Measurements from ENCODE around the gene TMEM106B.
"Not testable (repeated sequence)": the region's sequence is repeated elsewhere in the genome, so short reads cannot be mapped to it uniquely, and the experiment has no call there.

TMEM106B gene

DNA sequence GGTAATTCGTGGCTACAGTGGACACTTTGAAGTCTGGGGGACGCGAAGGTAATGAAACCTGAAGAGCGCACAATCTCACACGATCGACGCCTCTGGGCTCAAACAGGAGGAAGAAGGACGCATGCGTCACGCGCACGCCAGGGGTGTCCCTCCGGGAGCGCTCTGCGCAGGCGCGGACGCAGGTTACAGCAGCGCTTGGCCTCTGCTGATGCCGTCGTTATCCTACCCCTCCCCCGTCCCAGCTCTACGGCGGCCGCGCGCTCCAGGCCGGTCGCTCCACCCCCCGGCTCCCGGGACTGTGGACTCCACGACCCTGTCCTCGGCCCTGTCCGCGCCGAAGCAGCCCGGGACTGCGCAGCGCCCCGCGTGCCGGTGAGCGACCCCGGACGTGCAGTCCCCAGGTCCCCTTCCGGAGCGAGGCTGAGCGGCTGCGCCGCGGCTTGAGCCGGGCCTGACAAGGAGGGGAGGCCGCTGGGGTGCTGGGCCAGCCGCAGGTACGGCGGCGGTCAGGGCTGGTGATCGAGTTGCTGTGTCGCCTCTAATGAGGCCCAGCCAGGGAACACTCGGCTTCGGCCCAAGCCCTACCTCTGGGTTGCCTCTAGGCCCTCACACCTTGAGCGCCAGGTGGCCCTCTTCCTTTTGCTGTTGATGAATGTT is at the start of gene TMEM106B:
TSS of gene TMEM106B (plus strand) at position 241 of the 657 bp plus-strand sequence. CDS start 3,517 bp downstream, outside the sequence.
- H3K27me3 ChIP-seq = no peaks in the 10 kb centered on the region
- no peaks in the 10 kb centered on the region for H3K9me3 ChIP-seq
- peaks cover 23% of the 10 kb centered on the region for H3K36me3 ChIP-seq
- no peak for TF ChIP-seq Cebpa-rat (IDR thresholded peaks at IDR 0.05)
- peaks cover 10% of the 10 kb centered on the region for H4K20me1 ChIP-seq
- H3K4me1 ChIP-seq = peaks cover 18% of the 10 kb centered on the region
- peak within 1 kb of the TSS; percentile 79 for H3K4me3 ChIP-seq
- peak within 1 kb of the TSS; percentile 91 for H3K9ac ChIP-seq
- H3K4me2 ChIP-seq = peak within 1 kb of the TSS; percentile 90
- peak within 1 kb of the TSS; percentile 94 for H3K27ac ChIP-seq

- no peak overlapping the region for H3K9ac ChIP-seq
- no peak overlapping the region for H3K4me2 ChIP-seq
- H3K27ac ChIP-seq = no peak overlapping the region
- H3K4me3 ChIP-seq = no peak overlapping the region
- no peaks in the 10 kb centered on the region for H3K27me3 ChIP-seq
- H3K36me3 ChIP-seq = no peaks in the 10 kb centered on the region
- no peaks in the 10 kb centered on the region for H4K20me1 ChIP-seq
- no peak for TF ChIP-seq Cebpa-rat (IDR thresholded peaks at IDR 0.05)
- no peaks in the 10 kb centered on the region for H3K9me3 ChIP-seq
- no peaks in the 10 kb centered on the region for H3K4me1 ChIP-seq
These were observed 48.5 kb upstream of the TMEM106B start for GRCh38 chr7:12162415-12163113.

DNA sequence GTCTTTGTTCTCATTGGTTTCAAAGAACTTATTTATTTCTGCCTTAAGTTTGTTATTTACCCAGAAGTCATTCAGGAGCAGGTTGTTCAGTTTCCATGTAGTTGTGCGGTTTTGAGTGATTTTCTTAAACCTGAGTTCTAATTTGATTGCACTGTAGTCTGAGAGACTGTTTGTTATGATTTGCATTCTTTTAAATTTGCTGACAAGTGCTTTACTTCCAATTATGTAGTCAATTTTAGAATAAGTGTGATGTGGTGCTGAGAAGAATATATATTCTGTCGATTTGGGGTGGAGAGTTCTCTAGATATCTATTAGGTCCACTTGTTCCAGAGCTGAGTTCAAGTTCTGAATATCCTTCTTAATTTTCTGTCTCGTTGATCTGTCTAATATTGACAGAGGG is 43.0 kb upstream of the TMEM106B start:
- not testable (repeated sequence) for H3K9me3 ChIP-seq, H4K20me1 ChIP-seq, H3K4me2 ChIP-seq, H3K36me3 ChIP-seq, H3K27ac ChIP-seq, H3K9ac ChIP-seq, H3K4me1 ChIP-seq, H3K4me3 ChIP-seq, H3K27me3 ChIP-seq

DNA sequence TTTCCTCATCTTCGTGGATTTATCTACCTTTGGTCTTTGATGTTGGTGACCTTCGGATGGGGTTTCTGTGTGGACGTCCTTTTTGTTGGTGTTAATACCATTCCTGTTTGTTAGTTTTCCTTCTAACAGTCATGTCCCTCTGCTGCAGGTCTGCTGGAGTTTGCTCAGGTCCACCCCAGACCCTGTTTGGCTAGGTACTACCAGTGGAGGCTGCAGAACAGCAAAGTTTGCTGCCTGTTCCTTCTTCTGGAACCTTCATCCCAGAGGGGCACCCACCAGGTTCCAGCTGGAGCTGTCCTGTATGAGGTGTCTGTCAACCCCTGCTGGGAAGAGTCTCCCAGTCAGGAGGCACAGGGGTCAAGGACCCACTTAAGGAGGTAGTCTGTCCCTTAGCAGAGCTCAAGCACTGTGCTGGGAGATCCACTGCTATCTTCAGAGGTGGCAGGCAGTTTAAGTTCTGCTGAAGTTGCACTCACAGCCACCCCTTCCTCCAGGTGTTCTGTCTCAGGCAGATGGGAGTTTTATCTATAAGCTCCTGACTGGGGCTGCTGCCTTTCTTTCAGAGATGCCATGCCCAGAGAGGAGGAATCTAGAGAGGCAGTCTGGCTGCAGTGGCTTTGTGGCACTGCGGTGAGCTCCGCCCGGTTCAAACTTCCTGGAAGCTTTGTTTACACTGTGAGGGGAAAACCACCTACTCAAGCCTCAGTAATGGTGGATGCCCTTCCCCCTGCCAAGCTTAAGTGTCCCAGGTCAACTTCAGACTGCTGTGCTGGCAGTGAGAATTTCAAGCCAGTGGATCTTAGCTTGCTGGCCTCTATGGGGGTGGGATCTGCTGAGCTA is 40.9 kb upstream of the TMEM106B start:
- H3K27me3 ChIP-seq, H3K9ac ChIP-seq, H3K4me2 ChIP-seq, H3K36me3 ChIP-seq, H3K4me3 ChIP-seq, H3K27ac ChIP-seq, H3K9me3 ChIP-seq, H3K4me1 ChIP-seq, H4K20me1 ChIP-seq: not testable (repeated sequence)

GRCh38 chr7:12173671-12174070 is 37.4 kb upstream of the TMEM106B start:
- H3K9ac ChIP-seq = no peak overlapping the region
- H3K27ac ChIP-seq = no peak overlapping the region
- no peak for TF ChIP-seq Cebpa-rat (IDR thresholded peaks at IDR 0.05)
- no peaks in the 10 kb centered on the region for H3K36me3 ChIP-seq
- no peaks in the 10 kb centered on the region for H3K4me1 ChIP-seq
- no peak overlapping the region for H3K4me2 ChIP-seq
- H4K20me1 ChIP-seq = no peaks in the 10 kb centered on the region
- no peaks in the 10 kb centered on the region for H3K27me3 ChIP-seq
- no peaks in the 10 kb centered on the region for H3K9me3 ChIP-seq
- no peak overlapping the region for H3K4me3 ChIP-seq

- no peaks in the 10 kb centered on the region for H3K9me3 ChIP-seq
- no peak for TF ChIP-seq Cebpa-rat (IDR thresholded peaks at IDR 0.05)
- no peaks in the 10 kb centered on the region for H3K36me3 ChIP-seq
- H3K27me3 ChIP-seq = no peaks in the 10 kb centered on the region
- no peak overlapping the region for H3K4me2 ChIP-seq
- no peak overlapping the region for H3K4me3 ChIP-seq
- no peaks in the 10 kb centered on the region for H3K4me1 ChIP-seq
- no peak overlapping the region for H3K9ac ChIP-seq
- H4K20me1 ChIP-seq = no peaks in the 10 kb centered on the region
- no peak overlapping the region for H3K27ac ChIP-seq
These were observed 36.2 kb upstream of the TMEM106B start for GRCh38 chr7:12174931-12175330.

DNA sequence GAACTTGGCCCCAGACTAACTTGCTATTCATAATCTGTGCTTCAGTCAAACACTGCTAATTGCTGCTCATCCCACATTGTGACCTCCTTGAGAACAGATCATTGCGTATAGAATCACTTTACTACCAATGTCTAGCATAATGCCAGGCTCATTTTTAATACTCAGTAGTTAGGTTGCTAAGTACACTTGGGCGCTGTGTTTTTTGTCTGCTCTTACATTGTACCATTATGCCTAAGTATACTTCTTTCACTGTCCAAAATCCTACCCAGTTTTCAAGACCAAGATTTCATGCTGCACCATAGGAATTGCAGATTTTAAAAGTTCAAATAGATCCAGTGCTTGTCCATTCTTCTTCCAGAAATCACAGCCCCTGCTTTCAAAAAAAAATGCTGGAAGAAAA is 32.8 kb upstream of the TMEM106B start:
- TF ChIP-seq Cebpa-rat (IDR thresholded peaks at IDR 0.05) = no peak
- H3K4me3 ChIP-seq = no peak overlapping the region
- no peak overlapping the region for H3K27ac ChIP-seq

GRCh38 chr7:12194426-12194825 is 16.7 kb upstream of the TMEM106B start:
- H4K20me1 ChIP-seq = no peaks in the 10 kb centered on the region
- no peak for TF ChIP-seq Cebpa-rat (IDR thresholded peaks at IDR 0.05)
- H3K4me1 ChIP-seq = no peaks in the 10 kb centered on the region
- no peak overlapping the region for H3K9ac ChIP-seq
- no peak overlapping the region for H3K4me3 ChIP-seq
- no peaks in the 10 kb centered on the region for H3K27me3 ChIP-seq
- no peak overlapping the region for H3K4me2 ChIP-seq
- H3K36me3 ChIP-seq = no peaks in the 10 kb centered on the region
- H3K9me3 ChIP-seq = no peaks in the 10 kb centered on the region
- H3K27ac ChIP-seq = no peak overlapping the region

More for the DNA sequence above, 32.8 kb upstream of the TMEM106B start:
- no peaks in the 10 kb centered on the region for H3K27me3 ChIP-seq
- no peaks in the 10 kb centered on the region for H3K4me1 ChIP-seq
- no peaks in the 10 kb centered on the region for H3K36me3 ChIP-seq
- no peak overlapping the region for H3K4me2 ChIP-seq
- no peaks in the 10 kb centered on the region for H3K9me3 ChIP-seq
- H4K20me1 ChIP-seq = no peaks in the 10 kb centered on the region
- no peak overlapping the region for H3K9ac ChIP-seq

GRCh38 chr7:12196386-12196785 is 14.7 kb upstream of the TMEM106B start:
- no peaks in the 10 kb centered on the region for H3K9me3 ChIP-seq
- H3K27ac ChIP-seq = no peak overlapping the region
- H3K4me3 ChIP-seq = no peak overlapping the region
- TF ChIP-seq Cebpa-rat (IDR thresholded peaks at IDR 0.05) = no peak
- H3K4me2 ChIP-seq = no peak overlapping the region
- H3K27me3 ChIP-seq = no peaks in the 10 kb centered on the region
- H4K20me1 ChIP-seq = no peaks in the 10 kb centered on the region
- no peak overlapping the region for H3K9ac ChIP-seq
- no peaks in the 10 kb centered on the region for H3K36me3 ChIP-seq
- no peaks in the 10 kb centered on the region for H3K4me1 ChIP-seq

DNA sequence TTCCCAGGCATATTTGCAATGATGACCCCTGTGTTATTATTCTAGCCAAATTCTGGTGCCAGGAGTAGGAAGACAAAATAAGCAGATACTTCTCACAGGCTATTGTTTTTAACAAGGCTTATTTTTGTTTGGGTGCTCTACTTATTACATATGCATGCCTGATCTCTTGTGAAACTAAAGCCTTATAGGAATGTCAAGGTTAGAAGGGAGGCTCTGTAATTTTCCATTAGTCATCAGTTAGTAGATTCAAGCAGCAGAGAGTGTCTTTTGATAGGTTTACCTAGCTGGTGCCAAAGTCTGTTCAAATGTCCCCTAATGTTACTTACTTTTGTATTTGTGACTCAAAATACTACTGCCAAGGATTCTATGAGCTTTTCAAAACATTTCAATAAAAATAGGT is 11.7 kb upstream of the TMEM106B start:
- Histone ChIP-seq H3K27me3 (no peaks in the 10 kb centered on the region), H3K4me2 (no peak overlapping the region)

More for the DNA sequence above, 11.7 kb upstream of the TMEM106B start:
- Histone ChIP-seq H3K36me3 (no peaks in the 10 kb centered on the region), H3K4me1 (no peaks in the 10 kb centered on the region), H3K27ac (no peak overlapping the region), H4K20me1 (no peaks in the 10 kb centered on the region), H3K9me3 (no peaks in the 10 kb centered on the region), H3K4me3 (no peak overlapping the region), H3K9ac (no peak overlapping the region)
- no peak for TF ChIP-seq Cebpa-rat (IDR thresholded peaks at IDR 0.05)

All from BLaER1 (cell line).